PC-9 (cell line): ENCODE results near the gene PUS1.

ENCODE experiments used
- EZH2 ChIP-seq: fragments of 200-600 bp; sonication (generic); IDR thresholded peaks from 2 replicates; pipeline ENCODE4 v1.8.0; 2017; ENCODE audit warnings: antibody characterized with exemption, low read depth
- TF ChIP-seq, protein P1 (sequence below): fragments of 200-600 bp; sonication (generic); conservative IDR thresholded peaks from 2 replicates; pipeline ENCODE4 v1.6.1; 2017; ENCODE audit warnings: mixed run types, antibody characterized with exemption, mild to moderate bottlenecking, moderate library complexity

DNA sequence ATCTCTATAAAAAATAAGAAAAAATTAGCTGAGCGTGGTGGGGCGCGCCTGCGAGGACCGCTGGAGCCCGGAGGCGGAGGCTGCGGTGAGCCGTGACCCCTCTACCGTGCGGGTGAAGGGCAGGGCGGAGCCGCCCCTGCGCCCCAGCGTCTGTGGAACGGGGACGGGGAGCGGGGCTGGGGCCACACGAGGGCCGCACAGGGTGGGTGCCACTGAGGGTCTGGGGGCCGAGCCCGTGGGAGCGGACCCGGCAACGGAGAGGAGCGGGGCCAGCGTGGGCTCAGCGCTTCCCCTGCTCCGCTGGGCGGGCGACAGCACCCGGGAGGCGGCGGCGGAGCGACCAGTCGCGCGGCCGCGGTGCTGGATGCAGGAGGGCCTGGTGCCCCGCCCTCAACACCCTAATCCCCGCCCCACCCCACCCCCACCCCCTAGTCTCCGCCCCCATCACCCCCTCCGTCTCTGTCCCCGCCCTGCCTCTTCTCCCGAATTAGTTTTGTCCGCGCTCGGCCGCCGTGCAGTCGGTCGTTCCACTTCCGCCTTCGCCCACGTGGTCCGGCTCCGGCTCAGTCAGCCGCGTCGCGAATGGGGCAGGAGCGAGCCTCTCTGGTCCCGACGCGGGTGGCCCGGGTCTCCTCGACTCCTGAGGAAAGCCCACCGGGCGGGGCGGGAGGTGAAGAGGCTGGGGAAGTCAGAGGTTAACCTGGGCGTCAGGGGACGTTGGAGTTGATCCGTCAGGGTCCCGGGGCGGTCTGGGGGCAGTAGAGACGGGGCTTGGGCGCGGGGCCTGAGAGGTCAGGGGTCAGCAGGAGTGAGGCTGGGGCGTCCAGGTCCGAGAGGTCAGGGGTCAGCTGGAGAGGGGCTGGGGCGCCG, at the start of gene PUS1:
- TF ChIP-seq, protein P1, sequence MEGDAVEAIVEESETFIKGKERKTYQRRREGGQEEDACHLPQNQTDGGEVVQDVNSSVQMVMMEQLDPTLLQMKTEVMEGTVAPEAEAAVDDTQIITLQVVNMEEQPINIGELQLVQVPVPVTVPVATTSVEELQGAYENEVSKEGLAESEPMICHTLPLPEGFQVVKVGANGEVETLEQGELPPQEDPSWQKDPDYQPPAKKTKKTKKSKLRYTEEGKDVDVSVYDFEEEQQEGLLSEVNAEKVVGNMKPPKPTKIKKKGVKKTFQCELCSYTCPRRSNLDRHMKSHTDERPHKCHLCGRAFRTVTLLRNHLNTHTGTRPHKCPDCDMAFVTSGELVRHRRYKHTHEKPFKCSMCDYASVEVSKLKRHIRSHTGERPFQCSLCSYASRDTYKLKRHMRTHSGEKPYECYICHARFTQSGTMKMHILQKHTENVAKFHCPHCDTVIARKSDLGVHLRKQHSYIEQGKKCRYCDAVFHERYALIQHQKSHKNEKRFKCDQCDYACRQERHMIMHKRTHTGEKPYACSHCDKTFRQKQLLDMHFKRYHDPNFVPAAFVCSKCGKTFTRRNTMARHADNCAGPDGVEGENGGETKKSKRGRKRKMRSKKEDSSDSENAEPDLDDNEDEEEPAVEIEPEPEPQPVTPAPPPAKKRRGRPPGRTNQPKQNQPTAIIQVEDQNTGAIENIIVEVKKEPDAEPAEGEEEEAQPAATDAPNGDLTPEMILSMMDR: no peak
- no peak for TF ChIP-seq EZH2
